Trophoblast cell (in vitro differentiated cells and primary cell): Measurements from ENCODE around the gene PPP1R12B.
"Not testable (repeated sequence)": the region's sequence is repeated elsewhere in the genome, so short reads cannot be mapped to it uniquely, and the experiment has no call there.

Source experiments
- DNase-seq, 2 donors: peaks; one replicate each; pipeline ENCODE4 v3.0.0-alpha.2; 2016
- H2AFZ ChIP-seq: 2 replicates; pipeline ENCODE4 v1.6.1; 2013; ENCODE audit warnings: low read length, moderate library complexity, mild to moderate bottlenecking; ENCODE audit not compliant: insufficient read depth, poor library complexity
- H2AK5ac ChIP-seq: 2 replicates; pipeline ENCODE4 v1.6.1; 2013; ENCODE audit warnings: mild to moderate bottlenecking, low read length
- H2BK120ac ChIP-seq: 2 replicates; pipeline ENCODE4 v1.6.1; 2013; ENCODE audit warnings: low read length, mild to moderate bottlenecking, moderate library complexity; ENCODE audit not compliant: insufficient read depth, poor library complexity
- H2BK12ac ChIP-seq: 2 replicates; pipeline ENCODE4 v1.6.1; 2013; ENCODE audit warnings: mild to moderate bottlenecking, low read length, moderate library complexity
- H2BK5ac ChIP-seq: 2 replicates; pipeline ENCODE4 v1.6.1; 2013; ENCODE audit warnings: low read length, low read depth, moderate library complexity, mild to moderate bottlenecking; ENCODE audit not compliant: poor library complexity
- H3K14ac ChIP-seq: 2 replicates; pipeline ENCODE4 v1.6.1; 2013; ENCODE audit warnings: mild to moderate bottlenecking, low read length
- H3K18ac ChIP-seq: 2 replicates; pipeline ENCODE4 v1.6.1; 2013; ENCODE audit warnings: mild to moderate bottlenecking, low read length
- H3K23ac ChIP-seq: 2 replicates; pipeline ENCODE4 v1.6.1; 2013; ENCODE audit warnings: low read length
- H3K27ac ChIP-seq: 2 replicates; pipeline ENCODE4 v1.5.1; 2013; ENCODE audit warnings: low read depth, mild to moderate bottlenecking, inconsistent platforms, low read length, moderate library complexity
- H3K27me3 ChIP-seq: 2 replicates; pipeline ENCODE4 v1.6.1; 2013; ENCODE audit warnings: inconsistent platforms, mild to moderate bottlenecking, low read length, moderate library complexity; ENCODE audit not compliant: insufficient read depth
- H3K36me3 ChIP-seq, 2 experiments: 1 replicate in 1 of 2; 2 replicates in 1 of 2; pipeline ENCODE4 v1.6.1; 2013; ENCODE audit warnings: low read length in 2 of 2, mild to moderate bottlenecking in 2 of 2, moderate library complexity in 1 of 2; ENCODE audit not compliant: insufficient read depth in 2 of 2, control insufficient read depth in 1 of 2
- H3K4ac ChIP-seq: 2 replicates; pipeline ENCODE4 v1.6.1; 2013; ENCODE audit warnings: low read depth, mild to moderate bottlenecking, low read length, moderate library complexity
- H3K4me1 ChIP-seq, 2 experiments: 1 replicate in 1 of 2; 2 replicates in 1 of 2; pipeline ENCODE4 v1.6.1; 2013; ENCODE audit warnings: low read length in 2 of 2, mild to moderate bottlenecking in 2 of 2, moderate library complexity in 1 of 2; ENCODE audit not compliant: insufficient read depth in 2 of 2, control insufficient read depth in 1 of 2
- H3K4me2 ChIP-seq: 2 replicates; pipeline ENCODE4 v1.6.1; 2013; ENCODE audit warnings: inconsistent platforms, mild to moderate bottlenecking, low read length, moderate library complexity
- H3K4me3 ChIP-seq: 2 replicates; pipeline ENCODE4 v1.5.1; 2013; ENCODE audit warnings: mild to moderate bottlenecking, low read depth, low read length, inconsistent platforms
- H3K79me1 ChIP-seq: one replicate; pipeline ENCODE4 v1.6.1; 2013; ENCODE audit warnings: low read length
- H3K79me2 ChIP-seq: 2 replicates; pipeline ENCODE4 v1.6.1; 2013; ENCODE audit warnings: low read length, mild to moderate bottlenecking; ENCODE audit not compliant: control insufficient read depth, insufficient read depth, poor library complexity
- H3K9ac ChIP-seq: 2 replicates; pipeline ENCODE4 v1.6.1; 2013; ENCODE audit warnings: mild to moderate bottlenecking, low read length
- H3K9me3 ChIP-seq: 2 replicates; pipeline ENCODE4 v1.6.1; 2013; ENCODE audit warnings: low read depth, mild to moderate bottlenecking, control low read depth, inconsistent platforms, low read length; ENCODE audit not compliant: insufficient read depth
- H4K12ac ChIP-seq: 2 replicates; pipeline ENCODE4 v1.6.1; 2013; ENCODE audit warnings: low read depth, mild to moderate bottlenecking, low read length, moderate library complexity
- H4K8ac ChIP-seq: 2 replicates; pipeline ENCODE4 v1.6.1; 2013; ENCODE audit warnings: low read depth, mild to moderate bottlenecking, low read length, moderate library complexity
- H4K91ac ChIP-seq: one replicate; pipeline ENCODE4 v1.6.1; 2013; ENCODE audit warnings: low read depth, mild to moderate bottlenecking, low read length, moderate library complexity
- WGBS: extraction: QIAGEN DNeasy Blood & Tissue Kit; methylation state at CpG from one replicate; pipeline ENCODE4 v1.1.7; 2013; ENCODE audit warnings: missing lambda C conversion rate; ENCODE audit not compliant: insufficient read length, insufficient coverage; ENCODE audit errors: extremely low coverage; 5-methylcytosine and 5-hydroxymethylcytosine counted together

The PPP1R12B gene

DNA sequence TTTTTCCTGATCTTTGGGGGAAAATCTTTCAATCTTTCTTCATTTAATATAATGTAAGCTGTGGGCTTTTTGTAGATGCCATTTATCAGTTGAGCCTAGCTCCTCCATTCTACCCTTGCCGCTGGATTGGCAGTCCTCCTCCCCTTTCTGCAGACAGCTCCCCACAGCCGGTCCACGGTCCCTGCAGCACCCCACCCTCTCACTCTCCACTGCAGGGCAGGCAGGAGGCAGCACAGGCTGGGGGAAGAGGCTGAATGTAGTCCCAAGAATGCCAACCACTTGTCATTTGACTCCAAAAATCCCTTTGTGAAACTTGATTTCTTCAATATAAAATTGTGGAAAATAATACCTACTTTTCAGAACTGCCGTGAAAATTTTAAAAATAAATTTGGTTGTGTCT, 265.1 kb downstream of the PPP1R12B start:
- H2AK5ac ChIP-seq, result no peak overlapping the region
- no peak overlapping the region for H2AFZ ChIP-seq
- no peak overlapping the region for H3K14ac ChIP-seq
- no peak overlapping the region for H3K9ac ChIP-seq
- H3K36me3 ChIP-seq, result no peaks in the 10 kb centered on the region
- H4K91ac ChIP-seq, result no peak overlapping the region
- no peak overlapping the region for H3K4me2 ChIP-seq
- H4K8ac ChIP-seq, result no peak overlapping the region
- DNase-seq, result no peak
- no peak overlapping the region for H2BK12ac ChIP-seq
- H4K12ac ChIP-seq, result no peak overlapping the region
- H3K79me1 ChIP-seq, result no peaks in the 10 kb centered on the region
- no peak overlapping the region for H2BK5ac ChIP-seq
- no CpG with 5 or more reads among the region's 4 CpGs for WGBS
- no peak overlapping the region for H3K27ac ChIP-seq
- no peaks in the 10 kb centered on the region for H3K79me2 ChIP-seq
- H3K27me3 ChIP-seq, result no peaks in the 10 kb centered on the region
- no peak overlapping the region for H3K18ac ChIP-seq
- H3K4me1 ChIP-seq, result peaks cover 14 to 21% of the 10 kb centered on the region in 2 experiments
- no peak overlapping the region for H2BK120ac ChIP-seq
- no peak overlapping the region for H3K4me3 ChIP-seq
- H3K23ac ChIP-seq, result no peak overlapping the region
- H3K9me3 ChIP-seq, result peaks cover 2% of the 10 kb centered on the region
- H3K4ac ChIP-seq, result no peak overlapping the region

DNA sequence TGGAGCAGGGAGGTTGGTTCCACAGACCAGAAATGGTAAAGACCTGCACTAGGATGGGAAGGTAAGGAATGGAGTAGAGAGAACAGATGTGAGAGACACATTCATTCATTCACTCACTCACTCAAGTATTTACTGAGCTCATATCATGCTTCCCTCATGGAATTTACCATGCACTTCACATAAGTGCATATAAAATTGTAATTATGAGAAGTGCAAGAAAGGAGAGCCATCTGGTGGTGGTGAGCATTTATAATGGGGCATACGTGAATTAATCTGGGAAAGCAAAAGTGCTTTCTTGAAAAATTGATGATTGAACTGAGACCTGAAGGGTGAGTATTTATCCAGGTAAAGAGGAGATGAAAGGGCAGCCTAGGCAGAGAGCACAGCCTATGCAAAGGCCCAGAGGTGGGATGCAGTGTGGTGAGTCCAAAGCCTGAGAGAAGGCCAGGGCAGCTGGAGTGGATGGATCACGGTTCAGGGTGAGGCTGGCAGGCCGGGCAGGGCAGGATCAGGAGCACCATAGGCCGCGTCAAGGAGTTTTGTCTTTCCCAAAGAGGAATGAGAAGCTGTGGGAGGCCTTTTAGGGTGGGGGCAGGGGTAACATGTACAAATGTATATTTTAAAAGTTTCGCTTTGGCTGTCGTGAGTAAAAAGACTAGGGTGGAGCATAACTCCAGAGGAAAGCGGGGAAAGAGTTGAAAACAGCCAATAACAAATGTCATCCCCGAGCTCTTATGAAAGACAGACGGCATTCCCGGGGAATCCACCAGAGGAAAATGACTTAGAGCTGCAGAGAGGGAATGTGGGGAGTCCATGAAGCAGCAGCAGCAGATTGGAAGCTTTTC, 266.1 kb downstream of the PPP1R12B start:
- not testable (repeated sequence) for H2BK12ac ChIP-seq, H2BK120ac ChIP-seq, H3K79me2 ChIP-seq, H3K4me2 ChIP-seq, H4K8ac ChIP-seq, H3K9me3 ChIP-seq, H3K4me3 ChIP-seq, H4K91ac ChIP-seq, H3K4ac ChIP-seq, H3K27ac ChIP-seq, H3K27me3 ChIP-seq, DNase-seq, H3K23ac ChIP-seq, H2AK5ac ChIP-seq, H4K12ac ChIP-seq, H2BK5ac ChIP-seq, H3K9ac ChIP-seq, H3K18ac ChIP-seq, H3K36me3 ChIP-seq, H3K79me1 ChIP-seq
- no CpG with 5 or more reads among the region's 11 CpGs for WGBS
- H3K14ac ChIP-seq, result peak overlapping the region; percentile 40
- peaks cover 22% of the 10 kb centered on the region in 2 experiments for H3K4me1 ChIP-seq
- H2AFZ ChIP-seq, result peak overlapping the region; percentile 6

DNA sequence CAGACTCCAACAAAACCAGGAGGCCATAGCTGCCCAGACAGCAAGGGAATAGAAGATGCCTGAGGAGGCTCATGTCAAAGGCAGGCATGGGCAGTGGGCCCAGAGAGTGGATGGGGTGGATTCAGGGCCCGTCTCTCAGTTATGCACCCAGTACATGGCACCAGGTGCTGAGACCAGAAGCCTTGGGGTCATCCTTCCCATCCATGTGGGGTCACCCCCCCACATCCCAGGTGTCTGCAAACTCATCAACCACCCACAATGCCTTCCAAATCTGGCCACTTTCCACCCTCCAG, 266.7 kb downstream of the PPP1R12B start:
- H3K36me3 ChIP-seq, H3K27ac ChIP-seq, DNase-seq, H3K4ac ChIP-seq, H3K4me2 ChIP-seq, H2AFZ ChIP-seq, H3K23ac ChIP-seq, H4K8ac ChIP-seq, H3K9me3 ChIP-seq, H3K79me2 ChIP-seq, H4K12ac ChIP-seq, H3K14ac ChIP-seq, H3K79me1 ChIP-seq, H4K91ac ChIP-seq, H3K27me3 ChIP-seq, H2AK5ac ChIP-seq, H3K18ac ChIP-seq, H3K4me3 ChIP-seq, H2BK120ac ChIP-seq, H2BK5ac ChIP-seq: not testable (repeated sequence)
- Histone ChIP-seq H2BK12ac (peak overlapping the region; percentile 23), H3K4me1 (peaks cover 22% of the 10 kb centered on the region in 2 experiments), H3K9ac (peak overlapping the region; percentile 51)
- no CpG with 5 or more reads among the region's 1 CpG for WGBS

DNA sequence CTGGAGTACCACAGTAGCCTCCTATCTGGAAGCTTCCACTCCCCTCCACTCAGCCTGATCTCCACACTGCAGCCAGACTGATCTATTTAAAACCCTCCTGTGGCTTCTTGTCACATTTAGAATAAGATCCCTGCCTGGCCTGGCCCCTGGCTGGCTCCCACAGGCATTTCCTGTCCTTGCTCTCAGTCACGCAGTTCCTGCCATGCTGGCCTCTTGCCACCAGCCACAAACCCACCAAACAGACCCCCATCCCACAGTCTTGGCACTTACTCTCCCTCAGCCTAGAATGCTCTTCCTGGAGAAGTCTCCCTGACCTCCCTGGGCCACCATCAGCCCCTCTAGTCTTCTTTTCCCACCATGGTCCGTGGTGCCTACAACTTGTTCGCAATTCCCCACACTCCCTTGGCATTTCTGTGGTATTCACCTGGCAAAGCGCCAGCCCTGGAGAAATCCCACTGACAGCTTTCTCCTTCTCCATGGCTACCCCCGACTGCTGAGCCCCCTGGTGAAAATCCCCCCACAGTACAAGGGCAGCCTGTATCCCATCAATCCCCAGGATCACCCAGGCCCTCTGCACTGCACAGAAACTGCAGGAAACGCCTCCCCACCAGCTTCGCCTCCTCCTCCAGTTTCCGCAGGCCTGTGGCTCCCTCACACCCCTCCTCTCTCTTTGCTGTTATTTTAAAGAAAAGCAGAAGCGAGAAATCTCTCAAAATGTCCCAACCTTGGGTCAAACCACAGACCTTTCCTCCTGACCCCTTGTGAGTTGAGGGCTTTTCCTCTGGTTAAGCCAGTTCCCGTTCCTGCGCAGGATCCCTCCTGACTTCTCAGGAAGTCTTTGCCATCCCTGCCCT, 267.2 kb downstream of the PPP1R12B start:
- H3K36me3 ChIP-seq, result no peaks in the 10 kb centered on the region
- no peak overlapping the region for H2AK5ac ChIP-seq
- H3K4me1 ChIP-seq, result peaks cover 22% of the 10 kb centered on the region in 2 experiments
- peak overlapping the region; percentile 12 for H3K4me2 ChIP-seq
- no CpG with 5 or more reads among the region's 11 CpGs for WGBS
- H3K4me3 ChIP-seq, result no peak overlapping the region
- H3K79me1 ChIP-seq, result no peaks in the 10 kb centered on the region
- H3K27me3 ChIP-seq, result no peaks in the 10 kb centered on the region
- H3K14ac ChIP-seq, result no peak overlapping the region
- H2BK120ac ChIP-seq, result no peak overlapping the region
- H4K91ac ChIP-seq, result no peak overlapping the region
- peak; percentile 5 to 38 for DNase-seq
- peak overlapping the region; percentile 5 for H3K27ac ChIP-seq
- H4K8ac ChIP-seq, result no peak overlapping the region
- H4K12ac ChIP-seq, result no peak overlapping the region
- H3K23ac ChIP-seq, result no peak overlapping the region
- peaks cover 2% of the 10 kb centered on the region for H3K9me3 ChIP-seq
- H3K18ac ChIP-seq, result peak overlapping the region; percentile 23
- no peak overlapping the region for H2BK5ac ChIP-seq
- H3K9ac ChIP-seq, result no peak overlapping the region
- no peaks in the 10 kb centered on the region for H3K79me2 ChIP-seq
- H2BK12ac ChIP-seq, result no peak overlapping the region
- H3K4ac ChIP-seq, result no peak overlapping the region
- H2AFZ ChIP-seq, result no peak overlapping the region
